HG03045 (cell line): ENCODE results near the gene SNRPA1.
A peak's percentile ranks its signal among the peaks of the same experiment; 100 is the strongest.

Experiments used
- ATAC-seq: cut with Tn5 transposase; IDR thresholded peaks from one replicate; pipeline ENCODE4 v1.9.1; 2021; ENCODE audit warnings: mild to moderate bottlenecking, moderate library complexity; ENCODE audit not compliant: unreplicated experiment

Gene SNRPA1

GRCh38 chr15:101244036-101244781 lies 50.8 kb downstream of the SNRPA1 start:
- no peak for ATAC-seq

- ATAC-seq: no peak
These were observed 51.6 kb downstream of the SNRPA1 start for GRCh38 chr15:101243420-101243819.

- no peak for ATAC-seq
These were observed 52.1 kb downstream of the SNRPA1 start for GRCh38 chr15:101242999-101243336.

GRCh38 chr15:101242160-101242998 lies 52.7 kb downstream of the SNRPA1 start:
- ATAC-seq: peak; percentile 67

GRCh38 chr15:101240358-101240757 lies 54.7 kb downstream of the SNRPA1 start:
- no peak for ATAC-seq

- ATAC-seq: no peak
These were observed 55.3 kb downstream of the SNRPA1 start for GRCh38 chr15:101239724-101240136.

GRCh38 chr15:101237251-101237650 lies 57.8 kb downstream of the SNRPA1 start:
- no peak for ATAC-seq

GRCh38 chr15:101233651-101234280 lies 61.3 kb downstream of the SNRPA1 start:
- ATAC-seq: no peak

- no peak for ATAC-seq
These were observed 62.4 kb downstream of the SNRPA1 start for GRCh38 chr15:101232677-101233076.
